Panc1 (cell line): ENCODE data around the gene PEF1.

Source experiments
- POLR2AphosphoS5 ChIP-seq: IDR thresholded peaks from 2 replicates; pipeline ENCODE4 v1.6.1; 2012; ENCODE audit warnings: mild to moderate bottlenecking, low read depth, low read length, moderate library complexity
- TF ChIP-seq, protein P1 (sequence below): fragments of 450-650 bp; IDR thresholded peaks from 2 replicates; pipeline ENCODE4 v1.5.1; 2017; ENCODE audit warnings: mild to moderate bottlenecking
- TF ChIP-seq, protein P2 (sequence below), 2 experiments: IDR thresholded peaks; 2 replicates each; pipeline ENCODE4 v1.6.1; 2011 to 2012; ENCODE audit warnings: low read depth in 2 of 2, control low read depth in 1 of 2, low read length in 1 of 2, mild to moderate bottlenecking in 1 of 2, moderate library complexity in 1 of 2; ENCODE audit not compliant: insufficient read depth in 1 of 2

GRCh38 chr1:31580513-31580870, 64.2 kb downstream of the PEF1 start:
- TF ChIP-seq, protein P1, sequence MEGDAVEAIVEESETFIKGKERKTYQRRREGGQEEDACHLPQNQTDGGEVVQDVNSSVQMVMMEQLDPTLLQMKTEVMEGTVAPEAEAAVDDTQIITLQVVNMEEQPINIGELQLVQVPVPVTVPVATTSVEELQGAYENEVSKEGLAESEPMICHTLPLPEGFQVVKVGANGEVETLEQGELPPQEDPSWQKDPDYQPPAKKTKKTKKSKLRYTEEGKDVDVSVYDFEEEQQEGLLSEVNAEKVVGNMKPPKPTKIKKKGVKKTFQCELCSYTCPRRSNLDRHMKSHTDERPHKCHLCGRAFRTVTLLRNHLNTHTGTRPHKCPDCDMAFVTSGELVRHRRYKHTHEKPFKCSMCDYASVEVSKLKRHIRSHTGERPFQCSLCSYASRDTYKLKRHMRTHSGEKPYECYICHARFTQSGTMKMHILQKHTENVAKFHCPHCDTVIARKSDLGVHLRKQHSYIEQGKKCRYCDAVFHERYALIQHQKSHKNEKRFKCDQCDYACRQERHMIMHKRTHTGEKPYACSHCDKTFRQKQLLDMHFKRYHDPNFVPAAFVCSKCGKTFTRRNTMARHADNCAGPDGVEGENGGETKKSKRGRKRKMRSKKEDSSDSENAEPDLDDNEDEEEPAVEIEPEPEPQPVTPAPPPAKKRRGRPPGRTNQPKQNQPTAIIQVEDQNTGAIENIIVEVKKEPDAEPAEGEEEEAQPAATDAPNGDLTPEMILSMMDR, result no peak
- TF ChIP-seq, protein P2, sequence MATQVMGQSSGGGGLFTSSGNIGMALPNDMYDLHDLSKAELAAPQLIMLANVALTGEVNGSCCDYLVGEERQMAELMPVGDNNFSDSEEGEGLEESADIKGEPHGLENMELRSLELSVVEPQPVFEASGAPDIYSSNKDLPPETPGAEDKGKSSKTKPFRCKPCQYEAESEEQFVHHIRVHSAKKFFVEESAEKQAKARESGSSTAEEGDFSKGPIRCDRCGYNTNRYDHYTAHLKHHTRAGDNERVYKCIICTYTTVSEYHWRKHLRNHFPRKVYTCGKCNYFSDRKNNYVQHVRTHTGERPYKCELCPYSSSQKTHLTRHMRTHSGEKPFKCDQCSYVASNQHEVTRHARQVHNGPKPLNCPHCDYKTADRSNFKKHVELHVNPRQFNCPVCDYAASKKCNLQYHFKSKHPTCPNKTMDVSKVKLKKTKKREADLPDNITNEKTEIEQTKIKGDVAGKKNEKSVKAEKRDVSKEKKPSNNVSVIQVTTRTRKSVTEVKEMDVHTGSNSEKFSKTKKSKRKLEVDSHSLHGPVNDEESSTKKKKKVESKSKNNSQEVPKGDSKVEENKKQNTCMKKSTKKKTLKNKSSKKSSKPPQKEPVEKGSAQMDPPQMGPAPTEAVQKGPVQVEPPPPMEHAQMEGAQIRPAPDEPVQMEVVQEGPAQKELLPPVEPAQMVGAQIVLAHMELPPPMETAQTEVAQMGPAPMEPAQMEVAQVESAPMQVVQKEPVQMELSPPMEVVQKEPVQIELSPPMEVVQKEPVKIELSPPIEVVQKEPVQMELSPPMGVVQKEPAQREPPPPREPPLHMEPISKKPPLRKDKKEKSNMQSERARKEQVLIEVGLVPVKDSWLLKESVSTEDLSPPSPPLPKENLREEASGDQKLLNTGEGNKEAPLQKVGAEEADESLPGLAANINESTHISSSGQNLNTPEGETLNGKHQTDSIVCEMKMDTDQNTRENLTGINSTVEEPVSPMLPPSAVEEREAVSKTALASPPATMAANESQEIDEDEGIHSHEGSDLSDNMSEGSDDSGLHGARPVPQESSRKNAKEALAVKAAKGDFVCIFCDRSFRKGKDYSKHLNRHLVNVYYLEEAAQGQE (IDR thresholded peaks at IDR 0.05; ENCODE audit: insufficient read depth in 1 of 2, low read depth in 2 of 2, low read length in 1 of 2), result no peak
- TF ChIP-seq POLR2AphosphoS5, result no peak
